Measurements from ENCODE around the gene TMC1. TPM values are rescaled to one million over a fixed set of nuclear protein-coding genes. Genes with fewer than 3 reads are reported as not detected.

The TMC1 gene
- polyA plus RNA-seq, 1 donor = 1.3 TPM

GRCh38 chr9:72874344-72874743 lies 352.9 kb downstream of the TMC1 start:
- no peak for DNase-seq

GRCh38 chr9:72875221-72875620 lies 353.8 kb downstream of the TMC1 start:
- DNase-seq = no peak

DNA sequence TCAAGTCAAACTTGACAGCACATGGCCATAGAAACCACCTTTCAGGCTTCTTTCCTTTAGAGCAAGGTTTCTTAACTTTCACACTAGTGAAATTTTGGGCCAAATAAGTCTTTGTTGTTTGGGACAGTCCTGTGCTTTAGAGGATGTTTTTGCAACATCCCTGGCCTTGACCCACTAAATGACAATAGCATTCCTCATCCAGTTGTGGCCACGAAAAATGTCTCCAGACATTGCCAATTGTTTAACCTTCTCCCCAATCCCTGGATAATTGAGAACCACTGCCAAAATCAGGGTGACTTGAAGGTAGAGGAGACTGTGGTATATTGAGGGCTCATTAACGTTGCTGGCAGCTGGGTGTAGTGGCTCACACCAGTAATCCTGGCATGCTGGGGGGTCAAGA lies 359.4 kb downstream of the TMC1 start:
- DNase-seq = no peak

DNA sequence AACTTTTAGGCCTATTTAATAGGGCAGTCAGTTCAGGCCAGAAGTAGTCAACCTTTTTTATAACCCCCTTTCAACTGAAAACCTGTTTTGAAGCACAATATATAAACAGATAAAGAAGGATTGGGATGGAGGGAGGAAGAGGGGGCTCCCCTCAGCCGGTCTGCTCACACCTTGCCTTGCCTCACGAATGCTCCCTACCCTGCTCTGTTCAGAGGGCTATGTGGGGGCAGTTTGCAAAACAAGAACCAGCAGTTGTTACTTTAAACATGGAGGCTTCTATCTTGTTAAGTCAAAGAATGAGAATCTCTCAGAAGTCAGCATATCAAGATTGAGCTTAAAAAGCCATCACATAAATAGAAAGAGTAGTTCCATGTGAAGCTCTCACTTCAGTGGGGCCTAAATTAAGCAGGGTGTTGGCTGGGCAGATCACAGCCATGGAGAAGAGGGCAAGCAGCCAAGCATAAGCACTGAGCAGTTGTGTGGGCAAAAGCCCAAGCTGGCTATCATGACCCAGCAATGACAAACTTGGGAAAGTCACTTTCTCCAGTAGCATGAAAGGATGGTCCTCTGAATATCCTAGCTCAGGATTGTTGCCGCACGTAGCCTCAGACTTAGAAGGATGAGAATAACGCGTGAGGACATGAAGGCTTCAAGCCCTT lies 360.8 kb downstream of the TMC1 start:
- DNase-seq = no peak

- DNase-seq = no peak
These were observed 362.5 kb downstream of the TMC1 start for GRCh38 chr9:72883875-72884274.

DNA sequence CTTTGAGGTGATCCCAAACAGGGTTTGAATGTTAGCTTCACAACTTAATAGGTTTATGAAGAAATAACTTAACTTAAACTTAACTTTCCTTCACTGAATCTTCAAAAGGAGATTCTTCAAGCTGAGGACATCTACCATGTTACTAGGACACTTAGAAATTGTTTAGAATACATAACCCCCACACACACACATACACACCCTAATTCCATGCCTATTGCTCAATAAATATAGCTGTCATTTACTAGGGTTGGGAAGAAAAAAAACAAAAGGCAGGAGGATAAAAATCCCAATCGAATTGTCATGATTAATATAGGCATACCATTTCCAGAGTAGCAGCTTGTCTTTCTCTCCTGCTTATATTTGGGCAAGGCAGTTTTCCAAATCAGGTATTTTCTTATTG lies 363.1 kb downstream of the TMC1 start:
- no peak for DNase-seq

Other genes starting within 250 kb of the TMC1 start
- gene ZFAND5, start 156.4 kb upstream of the TMC1 start, polyA plus RNA-seq (ENCODE audit: insufficient read length) = 223 TPM